Ishikawa (cell line): ENCODE measurements around the gene HPSE.

ENCODE experiments used
- CEBPB ChIP-seq: IDR thresholded peaks from 2 replicates; pipeline ENCODE4 v1.6.1; 2012
- CREB1 ChIP-seq: IDR thresholded peaks from 2 replicates; pipeline ENCODE4 v1.6.1; 2012; ENCODE audit warnings: low read depth
- EGR1 ChIP-seq: IDR thresholded peaks from 2 replicates; pipeline ENCODE4 v1.6.1; 2012
- EP300 ChIP-seq: IDR thresholded peaks from 2 replicates; pipeline ENCODE4 v1.6.1; 2012; ENCODE audit warnings: borderline replicate concordance
- FOXM1 ChIP-seq: IDR thresholded peaks from 2 replicates; pipeline ENCODE4 v1.6.1; 2012; ENCODE audit warnings: low read depth, borderline replicate concordance
- NFIC ChIP-seq: IDR thresholded peaks from 2 replicates; pipeline ENCODE4 v1.6.1; 2012
- RAD21 ChIP-seq: IDR thresholded peaks from 2 replicates; pipeline ENCODE4 v1.6.1; 2012; ENCODE audit warnings: low read depth
- TAF1 ChIP-seq: IDR thresholded peaks from 2 replicates; pipeline ENCODE4 v1.6.1; 2012; ENCODE audit warnings: low read depth, mild to moderate bottlenecking
- TCF12 ChIP-seq: IDR thresholded peaks from 2 replicates; pipeline ENCODE4 v1.6.1; 2012; ENCODE audit warnings: low read depth
- TEAD4 ChIP-seq: IDR thresholded peaks from 2 replicates; pipeline ENCODE4 v1.6.1; 2012
- YY1 ChIP-seq: IDR thresholded peaks from 2 replicates; pipeline ENCODE4 v1.6.1; 2012; ENCODE audit warnings: low read depth
- ZBTB7A ChIP-seq: IDR thresholded peaks from 2 replicates; pipeline ENCODE4 v1.6.1; 2012; ENCODE audit warnings: low read depth
- TF ChIP-seq, protein P1 (sequence below): IDR thresholded peaks from 2 replicates; pipeline ENCODE4 v1.6.1; 2012
- TF ChIP-seq, protein P2 (sequence below): IDR thresholded peaks from 2 replicates; pipeline ENCODE4 v1.6.1; 2012
- TF ChIP-seq, protein P3 (sequence below): IDR thresholded peaks from 2 replicates; pipeline ENCODE4 v1.6.1; 2012; ENCODE audit warnings: low read depth, mild to moderate bottlenecking

The HPSE gene

DNA sequence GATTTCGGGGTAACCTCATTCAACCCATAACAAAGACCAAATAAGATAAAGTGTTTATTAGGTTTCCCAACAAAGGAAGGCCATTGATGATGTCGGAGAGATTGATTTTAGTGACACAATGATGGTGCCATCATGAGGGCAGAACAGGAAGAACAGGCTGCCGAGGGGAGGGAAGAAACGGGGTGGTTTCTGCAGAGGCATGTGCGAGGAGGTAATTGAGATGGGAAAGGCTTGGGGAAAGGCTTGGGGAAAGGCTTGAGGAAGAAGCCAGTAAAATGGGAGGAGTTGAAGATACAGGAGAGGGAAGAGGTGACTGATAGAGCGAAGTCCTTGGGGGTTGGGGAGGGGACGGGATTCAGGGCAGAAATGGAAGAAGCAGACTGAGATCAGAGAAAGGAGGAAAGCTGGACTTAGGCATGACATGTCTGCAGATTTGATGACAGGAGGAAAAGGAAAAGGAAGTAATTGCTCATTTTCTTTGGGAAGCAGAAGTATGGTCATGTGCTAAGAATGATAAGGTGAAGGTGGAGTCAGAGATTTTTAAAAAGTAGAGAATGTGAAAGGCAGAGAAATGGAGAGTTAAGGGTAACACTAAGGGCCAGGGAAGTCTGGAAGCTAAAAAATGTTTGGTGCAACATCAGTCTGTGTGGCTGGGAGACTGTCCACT lies 6.0 kb downstream of the HPSE start:
- TF ChIP-seq, protein P1, sequence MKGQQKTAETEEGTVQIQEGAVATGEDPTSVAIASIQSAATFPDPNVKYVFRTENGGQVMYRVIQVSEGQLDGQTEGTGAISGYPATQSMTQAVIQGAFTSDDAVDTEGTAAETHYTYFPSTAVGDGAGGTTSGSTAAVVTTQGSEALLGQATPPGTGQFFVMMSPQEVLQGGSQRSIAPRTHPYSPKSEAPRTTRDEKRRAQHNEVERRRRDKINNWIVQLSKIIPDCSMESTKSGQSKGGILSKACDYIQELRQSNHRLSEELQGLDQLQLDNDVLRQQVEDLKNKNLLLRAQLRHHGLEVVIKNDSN = no peak
- TF ChIP-seq TAF1 (no peak), TCF12 (no peak), TEAD4 (no peak), CEBPB (no peak), EP300 (no peak), RAD21 (no peak)

DNA sequence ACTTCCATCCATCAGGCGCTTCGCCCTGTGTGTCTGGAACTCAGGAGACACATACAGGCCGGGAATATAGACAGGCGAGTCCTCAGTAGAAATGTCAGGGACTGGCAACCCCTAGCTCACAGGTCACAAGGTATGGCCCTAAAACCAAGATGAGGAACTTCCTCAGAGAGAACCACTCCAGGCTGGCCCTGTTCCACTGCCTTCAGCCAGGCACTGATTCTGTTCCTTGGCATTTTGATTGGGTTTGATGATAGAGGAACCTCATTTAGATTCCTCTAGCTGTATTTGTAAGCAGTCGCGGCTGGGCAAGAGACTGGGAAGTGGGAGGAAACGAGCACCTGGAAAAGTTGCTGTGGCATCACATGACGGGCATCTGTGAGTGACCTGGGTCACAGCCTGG lies 8.1 kb downstream of the HPSE start:
- no peak for TF ChIP-seq YY1
- TF ChIP-seq EGR1 = no peak
- TF ChIP-seq CREB1 = no peak
- TF ChIP-seq TEAD4 = no peak
- TF ChIP-seq, protein P1 = no peak
- TF ChIP-seq ZBTB7A = no peak
- TF ChIP-seq NFIC = no peak
- TF ChIP-seq FOXM1 = no peak
- TF ChIP-seq EP300 = no peak
- no peak for TF ChIP-seq RAD21
- no peak for TF ChIP-seq TAF1
- no peak for TF ChIP-seq TCF12
- TF ChIP-seq, protein P2, sequence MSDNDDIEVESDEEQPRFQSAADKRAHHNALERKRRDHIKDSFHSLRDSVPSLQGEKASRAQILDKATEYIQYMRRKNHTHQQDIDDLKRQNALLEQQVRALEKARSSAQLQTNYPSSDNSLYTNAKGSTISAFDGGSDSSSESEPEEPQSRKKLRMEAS = no peak
- TF ChIP-seq, protein P3, sequence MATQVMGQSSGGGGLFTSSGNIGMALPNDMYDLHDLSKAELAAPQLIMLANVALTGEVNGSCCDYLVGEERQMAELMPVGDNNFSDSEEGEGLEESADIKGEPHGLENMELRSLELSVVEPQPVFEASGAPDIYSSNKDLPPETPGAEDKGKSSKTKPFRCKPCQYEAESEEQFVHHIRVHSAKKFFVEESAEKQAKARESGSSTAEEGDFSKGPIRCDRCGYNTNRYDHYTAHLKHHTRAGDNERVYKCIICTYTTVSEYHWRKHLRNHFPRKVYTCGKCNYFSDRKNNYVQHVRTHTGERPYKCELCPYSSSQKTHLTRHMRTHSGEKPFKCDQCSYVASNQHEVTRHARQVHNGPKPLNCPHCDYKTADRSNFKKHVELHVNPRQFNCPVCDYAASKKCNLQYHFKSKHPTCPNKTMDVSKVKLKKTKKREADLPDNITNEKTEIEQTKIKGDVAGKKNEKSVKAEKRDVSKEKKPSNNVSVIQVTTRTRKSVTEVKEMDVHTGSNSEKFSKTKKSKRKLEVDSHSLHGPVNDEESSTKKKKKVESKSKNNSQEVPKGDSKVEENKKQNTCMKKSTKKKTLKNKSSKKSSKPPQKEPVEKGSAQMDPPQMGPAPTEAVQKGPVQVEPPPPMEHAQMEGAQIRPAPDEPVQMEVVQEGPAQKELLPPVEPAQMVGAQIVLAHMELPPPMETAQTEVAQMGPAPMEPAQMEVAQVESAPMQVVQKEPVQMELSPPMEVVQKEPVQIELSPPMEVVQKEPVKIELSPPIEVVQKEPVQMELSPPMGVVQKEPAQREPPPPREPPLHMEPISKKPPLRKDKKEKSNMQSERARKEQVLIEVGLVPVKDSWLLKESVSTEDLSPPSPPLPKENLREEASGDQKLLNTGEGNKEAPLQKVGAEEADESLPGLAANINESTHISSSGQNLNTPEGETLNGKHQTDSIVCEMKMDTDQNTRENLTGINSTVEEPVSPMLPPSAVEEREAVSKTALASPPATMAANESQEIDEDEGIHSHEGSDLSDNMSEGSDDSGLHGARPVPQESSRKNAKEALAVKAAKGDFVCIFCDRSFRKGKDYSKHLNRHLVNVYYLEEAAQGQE = no peak
- no peak for TF ChIP-seq CEBPB

DNA sequence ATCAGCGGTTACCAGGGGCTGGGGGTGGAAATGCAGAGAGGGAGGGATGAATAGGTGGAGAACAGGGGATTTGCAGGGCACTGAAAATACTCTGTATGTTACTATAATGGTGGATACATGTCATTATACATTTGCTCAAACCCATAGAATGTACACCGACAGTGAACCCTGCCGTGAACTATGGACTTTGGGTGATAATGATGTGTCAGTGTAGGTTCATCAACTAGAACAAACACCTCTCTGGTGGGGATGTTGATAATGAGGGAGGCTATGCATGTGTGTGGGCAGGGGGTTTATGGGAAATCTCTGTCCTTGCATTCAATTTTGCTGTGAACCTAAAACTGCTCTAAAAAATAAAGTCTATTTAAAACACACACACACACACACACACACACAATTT lies 11.5 kb downstream of the HPSE start:
- no peak for TF ChIP-seq NFIC
- TF ChIP-seq ZBTB7A = no peak
- TF ChIP-seq, protein P2 = no peak
- TF ChIP-seq TEAD4 = no peak
- no peak for TF ChIP-seq YY1
- no peak for TF ChIP-seq TCF12
- TF ChIP-seq TAF1 = no peak
- no peak for TF ChIP-seq FOXM1
- TF ChIP-seq, protein P3 = no peak
- no peak for TF ChIP-seq EGR1
- no peak for TF ChIP-seq EP300
- no peak for TF ChIP-seq CEBPB
- no peak for TF ChIP-seq RAD21
- TF ChIP-seq CREB1 = no peak
- TF ChIP-seq, protein P1 = no peak

DNA sequence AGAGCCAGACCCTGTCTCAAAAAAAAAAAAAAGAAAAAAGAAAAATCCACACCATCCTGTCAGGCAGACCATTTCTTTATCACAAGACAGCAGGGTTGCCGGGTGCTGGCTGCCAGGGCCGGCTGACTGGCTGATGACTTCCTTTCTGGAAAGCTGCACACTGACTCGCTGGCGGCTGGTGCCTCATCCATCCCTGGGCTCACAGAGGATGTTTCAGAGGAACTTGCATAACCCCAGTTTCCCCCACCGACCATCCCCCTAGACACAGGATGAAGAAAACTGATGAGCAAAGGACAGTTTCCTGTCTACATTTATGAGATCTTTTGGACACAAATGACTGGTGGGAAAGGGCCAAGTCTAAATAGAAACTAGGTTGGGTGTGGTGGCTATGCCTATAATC lies 14.1 kb downstream of the HPSE start:
- TF ChIP-seq, protein P2 = no peak
- TF ChIP-seq EP300 (no peak), NFIC (no peak)
- TF ChIP-seq, protein P1 = no peak

DNA sequence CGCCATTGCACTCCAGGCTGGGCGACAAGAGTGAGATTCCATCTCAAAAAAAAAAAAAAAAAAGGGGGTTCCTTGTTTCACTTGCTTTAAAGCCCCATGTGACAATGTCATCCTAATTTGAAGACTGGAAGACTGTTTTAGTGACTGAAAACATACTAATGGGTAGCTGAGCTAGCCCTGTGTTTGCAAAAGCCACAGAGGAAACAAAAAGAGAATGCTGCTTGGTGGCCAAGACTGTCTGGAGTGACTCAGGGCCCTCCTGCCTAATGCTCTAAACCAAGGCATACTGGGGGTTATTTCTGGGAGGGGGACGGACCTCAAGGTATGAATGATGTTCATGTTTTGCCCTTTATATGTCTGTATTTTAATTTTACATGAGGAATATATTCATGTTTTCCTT lies 16.0 kb downstream of the HPSE start:
- TF ChIP-seq EP300 = no peak
- no peak for TF ChIP-seq CEBPB
- TF ChIP-seq TCF12 = no peak
- no peak for TF ChIP-seq YY1
- TF ChIP-seq CREB1 = no peak
- no peak for TF ChIP-seq TEAD4
- TF ChIP-seq EGR1 = no peak
- no peak for TF ChIP-seq FOXM1
- no peak for TF ChIP-seq NFIC
- TF ChIP-seq, protein P2 = no peak
- TF ChIP-seq TAF1 = no peak
- TF ChIP-seq, protein P3 = no peak
